Measurements from ENCODE around the gene RGL2.

The RGL2 gene

DNA sequence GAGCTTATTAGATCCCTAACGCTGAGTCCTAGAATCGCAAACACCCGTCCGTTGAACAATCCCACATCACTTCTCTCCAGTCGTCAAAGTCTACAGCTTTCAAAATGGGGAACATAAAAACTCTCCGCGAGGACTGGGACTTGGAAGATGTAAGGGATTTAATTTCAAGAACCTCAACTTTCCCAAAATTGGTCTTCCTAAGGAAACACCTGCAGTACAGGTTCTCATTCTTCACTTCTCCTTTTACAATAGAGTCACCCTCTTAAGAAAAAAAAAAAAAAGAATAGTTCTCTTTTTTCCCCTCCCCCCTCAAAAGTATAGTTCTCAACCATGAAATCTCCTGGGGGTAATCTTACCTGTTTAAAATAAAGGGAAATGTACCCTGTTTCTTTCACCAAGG lies 25.4 kb upstream of the RGL2 start:
- Histone ChIP-seq H3K27me3 (ENCODE audit: insufficient read depth, poor library complexity, severe bottlenecking) (no peaks in the 10 kb centered on the region), H3K4me3 (replicated peaks; ENCODE audit: insufficient read depth, low read length) (peak overlapping the region; percentile 58), H3K27ac (replicated peaks) (peak overlapping the region; percentile 86)
- DNase-seq (ENCODE audit: low read depth in 1 of 2, low spot score in 1 of 2), result peak in 1 of 2 experiments; percentile 31
- TF ChIP-seq, protein P1, sequence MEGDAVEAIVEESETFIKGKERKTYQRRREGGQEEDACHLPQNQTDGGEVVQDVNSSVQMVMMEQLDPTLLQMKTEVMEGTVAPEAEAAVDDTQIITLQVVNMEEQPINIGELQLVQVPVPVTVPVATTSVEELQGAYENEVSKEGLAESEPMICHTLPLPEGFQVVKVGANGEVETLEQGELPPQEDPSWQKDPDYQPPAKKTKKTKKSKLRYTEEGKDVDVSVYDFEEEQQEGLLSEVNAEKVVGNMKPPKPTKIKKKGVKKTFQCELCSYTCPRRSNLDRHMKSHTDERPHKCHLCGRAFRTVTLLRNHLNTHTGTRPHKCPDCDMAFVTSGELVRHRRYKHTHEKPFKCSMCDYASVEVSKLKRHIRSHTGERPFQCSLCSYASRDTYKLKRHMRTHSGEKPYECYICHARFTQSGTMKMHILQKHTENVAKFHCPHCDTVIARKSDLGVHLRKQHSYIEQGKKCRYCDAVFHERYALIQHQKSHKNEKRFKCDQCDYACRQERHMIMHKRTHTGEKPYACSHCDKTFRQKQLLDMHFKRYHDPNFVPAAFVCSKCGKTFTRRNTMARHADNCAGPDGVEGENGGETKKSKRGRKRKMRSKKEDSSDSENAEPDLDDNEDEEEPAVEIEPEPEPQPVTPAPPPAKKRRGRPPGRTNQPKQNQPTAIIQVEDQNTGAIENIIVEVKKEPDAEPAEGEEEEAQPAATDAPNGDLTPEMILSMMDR (IDR thresholded peaks at IDR 0.05; ENCODE audit: insufficient read depth, low read length), result no peak
- peak; percentile 76 for TF ChIP-seq SPI1 (IDR thresholded peaks at IDR 0.05; ENCODE audit: borderline replicate concordance, low read depth)

DNA sequence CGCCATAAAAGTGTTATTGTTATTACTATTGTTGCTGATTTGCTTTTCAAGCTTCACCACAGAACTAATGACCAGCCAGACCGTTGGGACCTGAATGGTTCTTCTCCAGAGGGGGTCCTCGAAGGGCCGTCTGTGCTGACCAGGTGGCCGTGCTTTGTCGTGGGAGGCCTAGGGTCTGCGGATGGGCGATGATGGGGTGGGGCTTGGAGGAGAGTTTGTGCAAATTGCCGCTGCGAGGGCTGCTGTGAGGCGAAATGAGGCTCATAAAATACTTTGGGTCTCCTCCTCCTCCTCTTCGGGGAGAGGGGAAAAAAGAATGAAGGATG lies 24.8 kb upstream of the RGL2 start:
- Histone ChIP-seq H3K27me3 (ENCODE audit: insufficient read depth, poor library complexity, severe bottlenecking) (no peaks in the 10 kb centered on the region), H3K4me3 (replicated peaks; ENCODE audit: insufficient read depth, low read length) (peak overlapping the region; percentile 58), H3K27ac (replicated peaks) (peak overlapping the region; percentile 86)
- no peak for DNase-seq (ENCODE audit: low read depth in 1 of 2, low spot score in 1 of 2)
- TF ChIP-seq, protein P1 (IDR thresholded peaks at IDR 0.05; ENCODE audit: insufficient read depth, low read length), result no peak

DNA sequence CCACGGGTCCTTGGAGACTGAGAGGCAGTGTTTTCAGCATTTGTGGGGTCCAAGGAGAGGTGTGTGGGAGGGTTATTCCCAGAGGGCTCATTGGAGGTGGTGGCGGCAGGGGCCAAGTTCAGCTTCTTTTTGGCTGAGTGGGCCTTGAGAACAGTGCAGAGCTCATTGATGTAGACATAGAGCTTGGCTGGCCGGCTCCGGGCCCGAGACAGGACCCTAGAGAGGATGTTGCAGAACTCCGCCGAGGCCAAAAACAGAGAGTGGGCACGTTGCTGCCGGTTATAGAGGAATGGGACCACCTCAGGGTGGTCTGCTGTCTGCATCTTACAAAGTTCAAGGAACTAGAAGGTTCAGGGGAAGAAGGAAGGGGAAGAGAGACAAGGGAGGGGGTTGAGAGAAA lies 22.5 kb upstream of the RGL2 start:
- Histone ChIP-seq H3K4me3 (replicated peaks; ENCODE audit: insufficient read depth, low read length) (no peak overlapping the region), H3K27me3 (ENCODE audit: insufficient read depth, poor library complexity, severe bottlenecking) (no peaks in the 10 kb centered on the region), H3K27ac (replicated peaks) (no peak overlapping the region; the same call in 1 of the 2 replicates)
- DNase-seq (ENCODE audit: low read depth in 1 of 2, low spot score in 1 of 2), result no peak
- TF ChIP-seq SPI1 (IDR thresholded peaks at IDR 0.05; ENCODE audit: borderline replicate concordance, low read depth) (no peak), GABPA (IDR thresholded peaks at IDR 0.05; ENCODE audit: low read depth) (no peak), POLR2AphosphoS5 (IDR thresholded peaks at IDR 0.05; ENCODE audit: low read depth) (no peak)
- TF ChIP-seq, protein P2, sequence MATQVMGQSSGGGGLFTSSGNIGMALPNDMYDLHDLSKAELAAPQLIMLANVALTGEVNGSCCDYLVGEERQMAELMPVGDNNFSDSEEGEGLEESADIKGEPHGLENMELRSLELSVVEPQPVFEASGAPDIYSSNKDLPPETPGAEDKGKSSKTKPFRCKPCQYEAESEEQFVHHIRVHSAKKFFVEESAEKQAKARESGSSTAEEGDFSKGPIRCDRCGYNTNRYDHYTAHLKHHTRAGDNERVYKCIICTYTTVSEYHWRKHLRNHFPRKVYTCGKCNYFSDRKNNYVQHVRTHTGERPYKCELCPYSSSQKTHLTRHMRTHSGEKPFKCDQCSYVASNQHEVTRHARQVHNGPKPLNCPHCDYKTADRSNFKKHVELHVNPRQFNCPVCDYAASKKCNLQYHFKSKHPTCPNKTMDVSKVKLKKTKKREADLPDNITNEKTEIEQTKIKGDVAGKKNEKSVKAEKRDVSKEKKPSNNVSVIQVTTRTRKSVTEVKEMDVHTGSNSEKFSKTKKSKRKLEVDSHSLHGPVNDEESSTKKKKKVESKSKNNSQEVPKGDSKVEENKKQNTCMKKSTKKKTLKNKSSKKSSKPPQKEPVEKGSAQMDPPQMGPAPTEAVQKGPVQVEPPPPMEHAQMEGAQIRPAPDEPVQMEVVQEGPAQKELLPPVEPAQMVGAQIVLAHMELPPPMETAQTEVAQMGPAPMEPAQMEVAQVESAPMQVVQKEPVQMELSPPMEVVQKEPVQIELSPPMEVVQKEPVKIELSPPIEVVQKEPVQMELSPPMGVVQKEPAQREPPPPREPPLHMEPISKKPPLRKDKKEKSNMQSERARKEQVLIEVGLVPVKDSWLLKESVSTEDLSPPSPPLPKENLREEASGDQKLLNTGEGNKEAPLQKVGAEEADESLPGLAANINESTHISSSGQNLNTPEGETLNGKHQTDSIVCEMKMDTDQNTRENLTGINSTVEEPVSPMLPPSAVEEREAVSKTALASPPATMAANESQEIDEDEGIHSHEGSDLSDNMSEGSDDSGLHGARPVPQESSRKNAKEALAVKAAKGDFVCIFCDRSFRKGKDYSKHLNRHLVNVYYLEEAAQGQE (IDR thresholded peaks at IDR 0.05; ENCODE audit: insufficient replicate concordance, low read depth), result no peak
- TF ChIP-seq, protein P1 (IDR thresholded peaks at IDR 0.05; ENCODE audit: insufficient read depth, low read length), result no peak

DNA sequence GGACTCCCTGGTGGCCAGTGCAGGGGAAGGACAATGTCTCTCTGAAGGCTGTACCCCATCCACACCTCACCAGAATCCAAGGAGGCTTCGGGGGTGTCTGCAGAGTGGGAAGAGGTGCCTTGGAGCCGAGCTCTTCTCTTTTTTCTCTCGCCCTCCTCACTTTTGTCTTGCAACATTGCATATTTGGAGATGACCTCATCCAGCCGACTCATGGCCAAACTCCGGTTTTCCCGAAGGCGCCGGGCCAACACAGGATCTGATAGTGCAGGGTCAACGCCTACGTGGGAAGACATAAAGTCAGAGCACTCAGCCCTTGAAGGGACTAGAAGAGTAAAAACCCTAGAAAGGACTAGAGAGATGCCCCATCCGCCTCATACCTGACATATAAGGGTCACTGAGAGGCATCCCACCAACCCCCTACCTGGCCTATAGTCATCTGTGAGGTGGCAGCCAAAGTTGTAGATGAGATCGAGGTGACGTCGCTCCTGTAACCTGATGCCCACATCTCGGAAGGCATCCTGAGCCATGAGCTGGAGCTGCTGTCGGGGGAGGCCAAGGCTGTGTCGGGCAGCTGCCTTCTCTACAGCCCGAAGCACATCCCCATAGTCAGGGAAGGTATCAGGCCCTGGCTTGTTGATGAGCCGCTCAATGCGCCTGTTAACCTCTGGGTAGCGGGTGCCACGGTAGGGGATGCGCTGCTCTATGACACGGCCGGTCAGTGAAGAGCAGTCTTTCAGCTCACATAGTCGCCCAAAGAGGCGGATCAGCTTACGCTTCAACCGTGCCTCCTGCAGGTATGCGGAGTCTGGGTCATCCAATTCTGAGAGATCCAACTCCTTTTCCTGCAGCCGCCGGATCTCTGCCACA lies 21.8 kb upstream of the RGL2 start:
- Histone ChIP-seq H3K27ac (replicated peaks) (no peak overlapping the region), H3K4me3 (replicated peaks; ENCODE audit: insufficient read depth, low read length) (no peak overlapping the region), H3K27me3 (ENCODE audit: insufficient read depth, poor library complexity, severe bottlenecking) (no peaks in the 10 kb centered on the region)
- TF ChIP-seq GABPA (IDR thresholded peaks at IDR 0.05; ENCODE audit: low read depth) (no peak), SPI1 (IDR thresholded peaks at IDR 0.05; ENCODE audit: borderline replicate concordance, low read depth) (no peak), POLR2AphosphoS5 (IDR thresholded peaks at IDR 0.05; ENCODE audit: low read depth) (no peak)
- TF ChIP-seq, protein P2 (IDR thresholded peaks at IDR 0.05; ENCODE audit: insufficient replicate concordance, low read depth), result no peak
- TF ChIP-seq, protein P1 (IDR thresholded peaks at IDR 0.05; ENCODE audit: insufficient read depth, low read length), result no peak
- DNase-seq (ENCODE audit: low read depth in 1 of 2, low spot score in 1 of 2), result no peak
